GM19351 (cell line): ENCODE measurements around the gene CAPZA1.

Source experiments
- ATAC-seq: cut with Tn5 transposase; IDR thresholded peaks from one replicate; pipeline ENCODE4 v1.9.1; 2021; ENCODE audit warnings: mild to moderate bottlenecking, moderate library complexity; ENCODE audit not compliant: unreplicated experiment

The CAPZA1 gene

DNA sequence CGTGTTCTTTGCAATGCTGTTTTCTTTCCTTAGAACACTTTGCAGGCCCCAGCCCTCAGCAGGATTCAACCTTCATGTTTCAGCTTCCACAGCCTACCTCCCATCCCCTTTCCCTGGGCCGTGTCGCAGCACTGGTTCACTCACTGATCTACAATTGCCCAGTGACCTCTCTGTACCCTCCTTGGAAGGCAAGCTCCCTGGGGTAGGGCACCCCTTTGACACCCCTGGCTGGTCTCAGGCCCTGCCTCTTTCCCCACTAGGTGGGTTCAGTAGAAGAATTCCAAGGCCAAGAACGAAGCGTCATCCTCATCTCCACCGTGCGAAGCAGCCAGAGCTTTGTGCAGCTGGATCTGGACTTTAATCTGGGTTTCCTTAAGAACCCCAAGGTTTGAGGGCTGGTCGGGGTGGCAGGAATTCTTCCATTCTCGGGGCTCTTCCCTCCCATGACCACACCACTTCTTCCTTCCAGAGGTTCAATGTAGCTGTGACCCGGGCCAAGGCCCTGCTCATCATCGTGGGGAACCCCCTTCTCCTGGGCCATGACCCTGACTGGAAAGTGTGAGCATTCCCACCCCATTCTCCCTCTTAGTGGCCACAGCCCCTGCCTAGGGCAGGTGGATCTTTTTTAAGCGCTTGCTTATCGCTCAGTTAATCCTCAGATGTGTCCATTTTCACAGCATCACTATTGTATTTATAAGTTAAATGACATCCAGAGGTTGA is 80.0 kb downstream of the CAPZA1 start:
- no peak for ATAC-seq

GRCh38 chr1:112700290-112701226 is 80.9 kb downstream of the CAPZA1 start:
- ATAC-seq: peak; percentile 38

DNA sequence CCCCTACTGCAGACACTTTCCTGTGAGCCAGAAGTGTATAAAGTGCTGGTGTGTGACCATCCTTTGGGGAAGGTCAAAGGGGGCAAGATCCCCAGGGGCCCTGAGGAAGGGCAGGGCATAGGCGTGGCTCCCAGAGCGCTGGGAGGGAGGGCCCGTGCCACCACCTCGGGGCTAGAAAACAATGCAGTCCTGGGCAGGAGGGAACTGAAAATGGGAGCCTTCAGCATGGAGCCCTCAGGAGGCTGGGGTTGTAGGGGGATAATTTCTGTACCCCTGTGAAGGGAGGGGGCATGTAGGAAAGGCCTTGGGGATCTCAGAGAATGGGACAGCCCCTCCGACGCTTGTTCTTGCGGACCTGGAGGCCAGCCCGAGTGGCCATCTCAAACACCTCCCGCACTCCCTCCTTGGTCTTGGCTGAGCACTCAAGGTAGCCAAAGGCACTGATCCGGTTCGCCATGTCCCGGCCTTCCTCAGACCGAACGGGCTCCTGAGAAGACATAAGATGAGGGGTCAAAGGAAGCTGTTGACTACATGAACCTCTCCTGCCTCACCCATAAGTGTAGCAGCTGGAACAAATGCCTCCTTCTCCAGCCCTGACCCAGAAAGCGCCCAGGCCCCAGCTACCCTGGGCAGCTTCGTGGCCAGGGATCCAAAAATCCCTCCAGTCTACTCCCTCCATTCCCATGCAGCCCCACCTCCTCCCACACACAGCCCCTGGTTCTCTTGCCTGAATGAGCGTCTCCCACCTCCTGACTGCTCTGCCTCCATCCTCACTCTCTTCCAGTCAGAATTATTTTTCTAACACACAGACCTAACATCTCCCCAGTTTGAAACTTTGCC is 81.8 kb downstream of the CAPZA1 start:
- ATAC-seq: no peak

DNA sequence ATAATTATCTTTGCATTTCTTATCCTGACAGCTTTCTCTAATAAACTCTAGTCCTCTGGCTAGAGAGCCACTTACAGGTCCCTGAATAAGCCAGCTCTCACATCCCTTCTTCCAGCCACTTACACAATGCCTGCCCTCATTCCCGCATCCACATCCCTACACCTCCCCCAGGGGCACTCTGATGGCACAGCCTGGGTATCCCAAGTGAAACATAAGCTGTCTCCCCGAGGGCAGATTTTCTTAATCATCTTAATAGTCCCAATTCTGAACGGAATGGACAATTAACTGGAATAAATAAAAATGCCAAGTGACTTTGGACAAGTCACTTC is 82.4 kb downstream of the CAPZA1 start:
- no peak for ATAC-seq

DNA sequence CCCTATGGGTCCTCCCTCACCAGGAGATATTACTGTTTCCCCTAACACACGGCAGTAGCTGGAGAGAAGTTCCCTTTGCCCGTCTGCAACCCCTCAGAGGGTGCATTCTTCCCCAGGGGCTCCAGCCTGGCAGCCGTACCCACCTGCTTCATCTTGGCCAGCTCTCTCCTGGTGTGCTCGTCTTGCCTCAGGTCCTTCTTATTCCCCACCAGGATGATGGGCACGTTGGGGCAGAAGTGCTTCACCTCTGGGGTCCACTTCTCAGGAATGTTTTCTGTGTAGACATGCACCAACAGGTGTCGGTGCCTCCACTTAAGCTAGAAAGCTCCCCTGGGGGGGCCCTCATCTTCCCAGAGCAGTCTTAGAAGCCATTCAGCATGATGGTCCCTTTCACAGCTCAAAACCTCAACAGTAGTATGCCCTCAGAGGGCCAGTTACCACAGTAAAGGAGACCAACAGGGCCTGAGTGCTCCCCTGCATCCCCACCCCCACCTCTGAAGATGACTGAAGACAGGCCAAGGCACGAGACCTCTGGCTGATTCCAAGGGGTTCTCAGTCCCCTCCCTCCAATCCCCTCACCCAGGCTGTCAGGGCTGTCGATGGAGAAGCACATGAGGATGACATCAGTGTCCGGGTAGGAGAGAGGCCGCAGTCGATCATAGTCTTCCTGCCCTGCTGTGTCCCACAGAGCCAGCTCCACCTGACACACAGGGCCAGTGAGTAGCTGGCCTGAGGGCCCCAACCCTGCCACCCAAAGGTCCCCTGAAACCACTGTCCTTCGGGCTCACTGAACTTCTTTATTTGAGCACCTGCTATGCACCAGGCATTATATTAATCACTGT is 83.0 kb downstream of the CAPZA1 start:
- ATAC-seq: no peak

DNA sequence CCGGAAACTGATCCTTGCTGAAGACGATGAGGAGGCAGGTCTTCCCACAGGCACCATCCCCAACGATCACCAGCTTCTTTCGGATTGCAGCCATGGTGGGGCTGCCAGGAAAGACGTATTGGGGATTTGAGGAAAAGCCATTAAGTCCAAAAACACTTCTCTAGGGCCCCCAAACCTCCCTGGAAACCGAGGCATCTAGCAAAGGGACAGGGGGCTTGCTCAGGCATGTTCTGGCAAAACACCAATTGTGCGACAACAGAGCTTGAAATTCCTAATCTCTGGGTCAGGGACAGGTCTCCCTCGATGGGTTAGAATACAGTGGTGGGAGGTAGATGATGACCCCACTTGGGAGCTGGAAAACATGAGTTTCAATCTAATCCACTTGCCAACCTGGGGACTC is 84.1 kb downstream of the CAPZA1 start:
- ATAC-seq: no peak

DNA sequence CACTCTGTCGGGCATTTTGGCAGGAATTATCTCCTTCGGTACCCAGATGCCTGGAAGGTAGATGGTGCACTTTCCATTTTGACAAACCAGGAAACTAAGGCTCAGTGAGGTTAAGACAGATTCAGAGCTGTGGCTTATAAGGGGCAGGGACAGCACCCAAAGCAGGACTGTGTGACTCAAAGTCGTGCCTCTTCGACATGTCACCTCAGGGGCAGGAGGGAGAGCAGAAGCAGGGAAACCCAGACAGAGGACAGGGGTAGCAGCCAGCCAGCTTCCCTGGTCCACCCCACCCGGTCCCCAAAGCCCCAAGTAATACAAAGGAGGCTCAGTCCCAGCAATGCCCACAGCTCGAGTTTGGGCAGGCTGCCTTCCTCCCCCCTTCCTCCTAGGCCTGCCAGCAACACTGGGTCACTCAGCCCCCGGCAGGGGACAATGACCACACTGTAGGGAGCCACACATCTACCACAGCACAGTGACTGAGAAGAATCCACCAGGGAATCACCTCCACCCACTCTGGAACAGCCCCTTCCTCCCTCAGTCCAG is 84.8 kb downstream of the CAPZA1 start:
- peak; percentile 0 for ATAC-seq

- peak; percentile 69 for ATAC-seq
Measured at GRCh38 chr1:112704934-112705627, 85.4 kb downstream of the CAPZA1 start.

GRCh38 chr1:112706505-112707220 is 87.0 kb downstream of the CAPZA1 start, which contains the start of gene RHOC:
Gene RHOC (minus strand): TSS chr1:112707127. CDS start chr1:112703799, 3,328 bp downstream.
- ATAC-seq: peak; percentile 62

DNA sequence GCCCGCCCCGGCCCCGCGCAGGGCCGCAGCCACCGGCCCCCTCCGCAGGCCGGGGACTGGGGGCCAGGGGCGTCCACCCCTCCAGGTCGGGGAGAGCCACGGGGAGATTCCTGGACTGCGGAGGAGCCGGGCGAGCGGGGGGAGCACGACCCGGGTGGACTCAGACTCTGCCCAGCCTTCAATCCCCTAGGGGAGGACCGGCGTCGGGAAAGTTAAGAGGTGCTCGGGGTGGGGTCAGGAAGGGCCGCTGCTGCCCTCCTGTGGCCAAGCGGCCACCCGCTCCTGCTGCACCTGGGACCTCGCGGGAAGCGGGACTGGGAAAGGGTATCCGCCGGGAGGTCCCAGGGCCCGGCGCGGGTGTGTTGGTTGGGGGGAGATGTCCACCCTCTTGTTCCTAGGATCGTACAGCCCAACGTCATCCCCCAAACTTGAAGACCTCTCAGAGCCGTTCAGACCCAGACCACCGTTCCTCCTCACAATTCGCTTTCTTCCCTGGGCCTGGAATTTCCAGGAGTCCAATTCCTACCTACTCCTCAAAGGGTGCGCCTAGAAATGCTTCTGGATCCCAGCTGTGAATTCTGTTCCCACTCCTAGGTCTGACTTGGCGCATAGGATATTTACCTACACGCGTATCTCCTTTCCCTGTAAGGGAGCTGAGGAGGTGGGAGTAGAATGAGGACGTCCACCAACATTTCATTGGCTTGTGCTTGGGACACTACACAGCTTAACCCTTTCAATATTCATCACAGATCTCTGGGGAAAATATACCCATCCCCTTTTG is 87.8 kb downstream of the CAPZA1 start:
- ATAC-seq: peak; percentile 53

- ATAC-seq: no peak
Measured at GRCh38 chr1:112708002-112708448, 88.4 kb downstream of the CAPZA1 start.

- ATAC-seq: no peak
Measured at GRCh38 chr1:112708489-112708888, 88.9 kb downstream of the CAPZA1 start.

GRCh38 chr1:112710159-112710558 is 90.5 kb downstream of the CAPZA1 start:
- ATAC-seq: no peak

DNA sequence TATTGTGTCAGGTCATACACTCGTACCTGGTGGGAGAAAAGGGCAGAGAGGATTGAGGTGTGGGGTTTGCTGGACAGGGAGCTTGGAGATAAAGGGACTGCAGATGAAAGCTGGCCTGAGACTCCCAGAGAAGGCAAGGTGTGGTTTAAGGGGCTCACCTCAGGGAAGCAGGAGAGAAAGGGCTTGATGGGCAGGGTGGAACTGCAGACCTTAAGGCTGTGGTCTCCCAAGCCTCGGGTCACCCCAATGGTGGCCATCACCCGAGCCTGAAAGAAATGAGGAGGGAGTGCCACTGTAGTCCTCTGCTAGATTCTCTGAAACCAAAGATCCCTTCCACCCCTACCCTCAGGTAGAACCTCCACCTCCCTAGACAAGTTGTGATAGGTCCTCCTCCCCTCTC is 91.0 kb downstream of the CAPZA1 start:
- ATAC-seq: no peak

DNA sequence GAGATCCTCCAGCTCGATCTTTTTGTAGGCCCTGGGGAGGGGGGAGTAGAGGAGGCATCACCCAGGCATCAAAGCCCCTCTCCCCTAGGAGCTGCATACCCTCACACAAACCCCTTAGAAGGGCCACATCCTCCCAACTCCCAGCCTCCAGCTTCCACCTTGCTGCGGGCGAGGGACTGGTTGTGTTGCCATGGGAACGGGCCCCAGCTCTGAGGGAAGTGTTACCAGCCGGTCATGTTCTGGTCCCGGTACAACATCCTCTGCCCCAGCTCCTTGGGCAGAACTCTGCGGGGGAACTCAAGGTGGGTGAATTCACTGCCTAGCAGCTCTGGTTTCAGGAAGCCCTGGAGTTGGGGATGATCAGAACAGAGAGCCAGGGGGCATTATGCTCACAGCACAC is 91.4 kb downstream of the CAPZA1 start:
- no peak for ATAC-seq

DNA sequence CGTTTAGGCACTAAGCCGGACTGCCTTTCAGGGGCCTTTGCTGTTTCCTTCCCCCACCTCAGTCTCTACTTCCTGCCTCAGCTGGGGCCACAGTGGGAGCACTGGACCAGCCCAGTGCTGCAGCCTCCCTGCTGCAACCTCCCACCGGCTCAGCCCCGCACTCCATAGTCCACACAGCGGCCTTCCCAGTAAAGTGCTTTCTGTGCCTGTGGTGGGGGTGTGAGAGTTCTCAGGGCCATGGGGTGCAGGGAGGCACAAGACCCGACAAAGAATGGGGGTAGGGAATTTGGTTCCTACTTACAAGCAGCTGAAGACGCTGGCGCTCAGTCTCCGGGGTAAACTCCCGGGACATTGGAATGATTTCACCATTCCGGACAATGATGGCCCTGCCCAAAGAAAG is 92.0 kb downstream of the CAPZA1 start:
- ATAC-seq: no peak

DNA sequence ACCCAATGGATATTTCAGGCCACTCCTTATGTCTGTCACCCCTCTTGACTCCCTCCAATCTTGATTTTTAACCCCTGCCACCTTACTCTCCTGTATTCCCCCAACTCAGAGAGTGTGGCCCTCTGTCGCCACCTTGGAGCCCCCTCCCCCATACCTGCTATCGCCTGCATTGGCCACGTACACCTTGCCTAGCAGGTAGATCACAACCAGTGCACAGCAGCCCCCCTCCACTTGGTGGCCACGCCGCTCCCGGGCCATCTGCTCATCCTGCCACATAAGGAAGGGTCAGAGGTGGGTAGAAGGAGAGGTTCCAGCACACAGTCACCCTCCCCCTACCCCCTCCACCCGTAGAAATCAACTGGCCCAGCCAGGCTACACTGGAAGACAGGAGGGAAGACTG is 92.6 kb downstream of the CAPZA1 start:
- ATAC-seq: no peak

DNA sequence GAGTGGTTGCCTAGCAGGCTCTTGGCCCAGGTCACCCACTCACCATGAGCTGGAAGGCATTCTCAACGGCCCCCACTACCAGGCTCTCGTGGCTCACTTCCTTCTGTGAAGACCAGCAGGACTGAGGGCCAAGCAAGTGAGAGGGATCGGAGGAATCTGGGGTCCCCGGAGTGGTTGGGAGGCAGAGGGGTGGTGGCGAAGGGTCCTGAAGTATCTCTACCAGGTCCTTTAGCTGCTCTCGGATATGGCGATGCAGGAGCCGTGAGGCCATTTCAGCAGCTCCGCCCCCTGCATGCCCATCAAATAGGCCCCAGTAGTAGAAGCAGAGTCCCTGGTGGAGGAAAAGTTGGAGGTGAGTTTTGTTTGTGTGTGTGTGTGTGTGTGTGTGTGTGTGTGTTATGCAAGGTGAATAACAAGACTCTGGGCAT is 93.1 kb downstream of the CAPZA1 start:
- no peak for ATAC-seq
